H1 (cell line): ENCODE data around the gene IKZF2.

ENCODE experiments used
- CBX5 ChIP-seq: fragments of 300-800, 300-1000 bp; sonication (generic); IDR thresholded peaks from 2 replicates; pipeline ENCODE4 v1.7.1; 2016; ENCODE audit warnings: antibody characterized with exemption, low read length, low read depth
- CEBPB ChIP-seq: IDR thresholded peaks from 2 replicates; pipeline ENCODE4 v1.6.1; 2012; ENCODE audit warnings: low read depth, low read length
- CHD7 ChIP-seq: fragments of 300-600 bp; sonication (generic); IDR thresholded peaks from 2 replicates; pipeline ENCODE4 v1.7.1; 2012; ENCODE audit warnings: low read length, moderate library complexity, mild to moderate bottlenecking, inconsistent platforms; ENCODE audit not compliant: insufficient replicate concordance
- CREB1 ChIP-seq: IDR thresholded peaks from 2 replicates; pipeline ENCODE4 v1.6.1; 2012; ENCODE audit warnings: inconsistent platforms
- CTCF ChIP-seq, 3 experiments: IDR thresholded peaks; 1 replicate in 2 of 3; 2 replicates in 1 of 3; pipeline versions ENCODE4 v1.5.1 to v1.6.1; 2011; ENCODE audit warnings: low read length in 3 of 3, mild to moderate bottlenecking in 3 of 3, inconsistent platforms in 2 of 3, low read depth in 1 of 3, moderate library complexity in 1 of 3; ENCODE audit not compliant: insufficient read depth in 1 of 3; ENCODE audit errors: control extremely low read depth in 1 of 3
- EZH2 ChIP-seq: fragments of 200-600 bp; sonication (generic); IDR thresholded peaks from 2 replicates; pipeline ENCODE4 v1.7.1; 2012; ENCODE audit warnings: low read depth, mild to moderate bottlenecking, moderate library complexity, low read length, inconsistent platforms; ENCODE audit not compliant: severe bottlenecking
- GTF2F1 ChIP-seq: IDR thresholded peaks from 2 replicates; pipeline ENCODE4 v1.6.1; 2012; ENCODE audit warnings: low read depth, low read length, improper control_type of control experiment, borderline replicate concordance
- KDM1A ChIP-seq: fragments of 200-600, 300-600 bp; sonication (generic); IDR thresholded peaks from 2 replicates; pipeline ENCODE4 v1.7.1; 2016; ENCODE audit warnings: mild to moderate bottlenecking, low read length, borderline replicate concordance
- POLR2A ChIP-seq, 2 experiments: IDR thresholded peaks; 1 replicate in 1 of 2; 2 replicates in 1 of 2; pipeline ENCODE4 v1.6.1; 2011; ENCODE audit warnings: low read depth in 2 of 2, low read length in 2 of 2, mild to moderate bottlenecking in 2 of 2; ENCODE audit errors: control extremely low read depth in 1 of 2
- POLR2AphosphoS5 ChIP-seq: IDR thresholded peaks from 2 replicates; pipeline ENCODE4 v1.6.1; 2011; ENCODE audit warnings: low read depth, low read length
- SIN3A ChIP-seq, 2 experiments: IDR thresholded peaks in 1 of 2; conservative IDR thresholded peaks in 1 of 2; 2 replicates each; pipeline ENCODE4 v1.6.1; 2011 to 2012; ENCODE audit warnings: low read length in 2 of 2, improper control_type of control experiment in 1 of 2, low read depth in 1 of 2, mild to moderate bottlenecking in 1 of 2
- SP1 ChIP-seq: IDR thresholded peaks from 2 replicates; pipeline ENCODE4 v1.6.1; 2011; ENCODE audit warnings: low read depth, low read length
- TAF1 ChIP-seq: IDR thresholded peaks from 2 replicates; pipeline ENCODE4 v1.6.1; 2011; ENCODE audit warnings: mild to moderate bottlenecking, low read depth, low read length
- ZNF274 ChIP-seq: IDR thresholded peaks from 2 replicates; pipeline ENCODE4 v1.7.0; 2012; ENCODE audit warnings: low read length, borderline replicate concordance; ENCODE audit errors: extremely low read depth

- TF ChIP-seq POLR2A (IDR thresholded peaks at IDR 0.05; ENCODE audit: control extremely low read depth in 1 of 2, low read depth in 2 of 2, low read length in 2 of 2) (no peak), CHD7 (no peak), SP1 (no peak), CTCF (IDR thresholded peaks at IDR 0.05; ENCODE audit: control extremely low read depth in 1 of 3, insufficient read depth in 1 of 3, low read depth in 1 of 3, low read length in 3 of 3) (no peak), ZNF274 (no peak), CREB1 (no peak), EZH2 (no peak), KDM1A (no peak), GTF2F1 (no peak), TAF1 (no peak), CEBPB (peak; percentile 93), SIN3A (conservative IDR thresholded peaks at IDR 0.05 in 1 of 2, IDR thresholded peaks at IDR 0.05 in 1 of 2; ENCODE audit: low read depth in 1 of 2, low read length in 2 of 2) (no peak), POLR2AphosphoS5 (no peak), CBX5 (no peak)
Measured at GRCh38 chr2:213159768-213160167, 8.4 kb upstream of the IKZF2 start.
